ENCODE measurements around the gene ELF2. TPM values are rescaled to one million over a fixed set of nuclear protein-coding genes. Genes with fewer than 3 reads are reported as not detected.
"Not testable (repeated sequence)": the region's sequence is repeated elsewhere in the genome, so short reads cannot be mapped to it uniquely, and the experiment has no call there.

Gene ELF2
- total RNA-seq, 1 donor from 2014 or later: 35.6 TPM

DNA sequence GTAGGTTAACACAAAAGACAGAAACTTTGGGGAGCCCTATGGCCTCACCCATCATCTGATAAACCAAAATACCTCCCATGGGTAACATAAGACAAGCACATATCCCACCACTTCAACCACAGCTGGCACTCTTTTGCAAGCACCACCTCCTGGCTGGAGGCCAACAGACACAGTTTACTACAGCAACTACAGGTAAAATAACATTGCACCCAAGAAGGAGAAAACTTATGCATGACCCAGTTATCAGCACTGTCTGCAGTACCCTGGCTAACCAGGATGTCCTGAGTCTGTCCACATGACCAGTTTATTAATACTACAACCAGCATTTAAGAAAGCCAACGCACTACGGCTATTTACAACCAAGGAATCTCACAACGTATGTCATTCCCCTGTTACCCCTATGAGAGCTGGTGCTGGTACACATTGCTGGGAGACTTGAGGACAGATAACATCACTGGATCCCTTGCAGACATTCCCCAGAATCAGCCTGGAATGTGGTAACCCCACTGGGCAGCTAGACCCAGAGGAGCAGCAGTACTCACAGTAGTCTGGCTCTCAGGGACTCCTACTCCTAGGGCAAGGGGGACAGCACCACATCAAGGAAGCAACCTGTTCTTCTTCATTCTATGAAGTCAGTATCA lies 32.0 kb downstream of the ELF2 start:
- peak; percentile 30 for DNase-seq (ENCODE audit: low read depth)

DNA sequence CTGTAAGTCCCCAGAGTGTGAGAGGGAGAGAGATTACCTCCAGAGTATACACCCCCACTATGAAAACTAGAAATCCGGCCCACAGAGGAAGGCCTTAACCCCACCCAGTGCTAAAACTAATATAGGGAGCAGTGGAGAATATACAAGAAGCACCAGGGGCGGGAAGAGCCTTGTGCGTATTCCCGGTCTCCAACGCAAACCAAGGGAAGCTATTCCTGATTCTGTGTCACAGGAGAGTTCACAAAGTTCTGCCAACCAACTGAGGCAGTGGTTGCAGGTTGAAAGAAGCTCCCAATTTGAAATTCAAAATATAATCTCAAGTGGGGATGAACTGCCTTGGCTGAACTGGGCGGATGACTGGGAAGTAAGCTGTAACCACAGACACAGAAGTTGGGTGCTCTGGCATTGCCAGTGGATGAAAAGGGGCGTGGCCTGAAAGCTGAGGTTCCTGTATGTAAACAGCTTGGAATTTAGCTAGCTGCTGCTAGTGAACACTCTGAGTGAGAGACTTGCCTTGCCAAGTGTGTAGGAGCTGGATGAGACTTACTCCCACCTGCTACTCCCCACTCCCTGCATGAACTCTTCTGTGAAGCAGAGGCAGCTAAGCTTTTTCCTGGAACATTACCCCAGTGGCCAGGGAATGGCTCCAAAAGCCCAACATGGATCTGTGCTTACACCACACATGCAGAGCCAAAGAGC lies 32.7 kb downstream of the ELF2 start:
- DNase-seq (ENCODE audit: low read depth): peak; percentile 55

DNA sequence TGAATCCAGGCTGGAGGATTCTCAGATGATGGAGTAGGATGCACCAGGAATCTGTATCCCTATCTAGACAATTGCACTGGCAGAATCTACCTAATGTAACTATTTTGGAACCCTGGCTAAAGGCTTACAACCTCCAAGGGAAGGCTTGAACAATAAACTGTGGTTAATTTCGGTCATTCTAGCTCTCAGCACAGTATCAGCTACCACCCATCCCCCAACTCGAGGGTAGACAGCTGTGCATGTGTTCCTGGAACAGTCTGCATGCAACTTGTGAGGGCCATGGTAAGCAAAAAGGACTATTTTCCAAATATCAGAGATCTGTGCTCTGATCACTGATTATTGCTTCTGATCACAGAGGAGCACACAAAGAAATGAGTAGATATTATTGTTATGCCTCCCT lies 34.0 kb downstream of the ELF2 start:
- peak; percentile 76 for DNase-seq (ENCODE audit: low read depth)

DNA sequence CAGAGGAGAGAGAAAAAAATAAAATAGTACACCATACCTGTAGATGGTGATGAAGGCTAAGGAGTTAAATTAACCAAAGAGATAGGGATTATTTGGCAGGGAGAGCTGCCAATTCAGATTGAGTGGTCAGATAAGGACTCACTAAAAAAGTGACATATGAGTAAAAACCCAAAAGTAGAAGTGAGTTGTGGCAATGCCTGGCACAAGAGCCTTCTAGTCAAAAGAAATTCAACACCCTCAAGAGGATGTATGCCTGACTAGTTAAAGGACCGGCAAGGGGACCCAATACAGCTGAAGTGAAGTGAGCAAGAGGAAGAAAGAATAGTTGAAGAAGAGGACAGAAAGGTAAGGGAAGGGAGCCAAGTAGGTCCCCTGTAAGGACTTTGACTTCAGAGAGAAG lies 34.9 kb downstream of the ELF2 start:
- no peak for DNase-seq (ENCODE audit: low read depth)

DNA sequence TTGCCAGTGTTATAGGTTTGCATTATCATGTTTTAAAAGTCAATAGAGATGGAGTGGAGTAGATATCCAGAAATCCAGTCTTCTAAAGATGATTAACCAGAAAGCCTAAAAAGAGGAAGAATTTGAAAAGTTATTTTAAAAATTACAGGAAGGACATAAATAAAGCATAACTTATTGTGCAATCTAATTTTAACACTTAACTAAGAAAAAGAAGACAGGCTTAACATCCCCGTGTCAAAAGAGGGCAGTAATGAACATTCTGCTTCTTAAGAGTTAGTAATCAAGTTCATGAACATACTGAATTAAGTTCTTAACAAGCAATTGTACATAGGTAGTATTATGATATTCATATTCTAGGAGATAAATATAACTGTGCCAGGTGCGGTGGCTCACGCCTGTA lies 39.3 kb downstream of the ELF2 start:
- DNase-seq (ENCODE audit: low read depth): no peak

DNA sequence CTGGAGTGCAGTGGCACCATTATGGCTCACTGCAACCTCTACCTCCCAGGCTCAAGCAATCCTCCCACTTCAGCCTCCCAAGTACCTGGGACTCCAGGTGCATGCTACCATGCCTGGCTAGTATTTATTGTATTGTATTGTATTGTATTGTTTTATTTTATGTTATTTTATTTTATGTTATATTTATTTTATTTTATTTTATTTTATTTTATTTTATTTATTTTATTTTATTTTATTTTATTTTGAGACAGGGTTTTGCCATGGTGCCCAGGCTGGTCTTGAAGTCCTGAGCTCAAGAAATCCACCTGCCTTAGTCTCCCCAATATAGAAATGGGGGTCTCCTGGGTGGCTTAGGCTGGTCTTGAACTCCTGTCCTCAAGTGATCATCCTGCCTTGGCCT lies 42.6 kb downstream of the ELF2 start:
- DNase-seq (ENCODE audit: low read depth): no peak

DNA sequence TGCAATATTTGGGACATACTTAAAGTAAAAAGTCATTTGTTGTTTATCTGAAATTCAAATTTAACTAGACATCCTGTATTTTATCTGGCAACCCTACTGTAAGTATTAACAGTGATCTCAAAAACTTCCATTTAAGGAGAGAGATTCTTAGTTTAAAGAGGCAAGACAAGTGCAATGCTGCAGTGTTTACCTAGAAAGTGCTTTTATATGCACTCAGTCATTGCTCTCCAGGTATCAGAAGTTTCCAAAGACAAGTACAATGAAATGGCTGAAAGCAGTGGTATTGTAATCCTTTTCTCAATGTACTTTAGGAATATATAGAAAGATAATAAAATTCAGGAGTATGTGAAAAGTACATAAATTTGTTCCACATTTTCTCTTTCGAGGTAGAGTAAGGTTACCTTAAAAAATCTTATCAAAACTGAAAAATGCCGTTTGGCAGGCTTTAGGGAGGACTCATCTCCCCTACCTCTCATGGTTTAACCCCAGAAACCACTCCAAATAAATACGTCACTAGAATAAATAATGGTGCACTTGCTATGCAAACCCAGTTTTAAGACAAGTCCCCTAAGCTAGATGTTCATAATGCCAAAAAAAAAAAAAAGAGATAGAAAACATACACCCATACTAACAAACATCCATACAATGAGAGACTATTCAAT lies 45.7 kb downstream of the ELF2 start:
- DNase-seq (ENCODE audit: low read depth): no peak

DNA sequence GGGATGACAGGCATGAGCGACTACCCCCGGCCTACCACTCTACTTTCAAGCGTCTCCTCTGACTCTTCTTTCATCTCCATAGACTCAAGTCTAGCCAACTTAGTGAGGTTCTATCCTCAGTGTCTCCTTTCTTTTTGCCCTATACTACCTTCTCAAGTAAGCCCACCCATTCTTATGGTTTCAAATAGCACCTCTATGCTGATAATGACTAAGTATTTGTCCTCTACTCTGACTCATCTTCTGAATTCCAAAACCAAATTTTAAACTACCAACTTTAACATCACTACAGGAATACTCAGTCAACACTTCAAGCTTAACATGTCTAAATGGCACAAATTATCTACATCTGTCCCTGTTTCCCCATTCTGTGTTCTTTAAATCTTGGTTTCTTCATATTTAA lies 47.8 kb downstream of the ELF2 start:
- no peak for DNase-seq (ENCODE audit: low read depth)

DNA sequence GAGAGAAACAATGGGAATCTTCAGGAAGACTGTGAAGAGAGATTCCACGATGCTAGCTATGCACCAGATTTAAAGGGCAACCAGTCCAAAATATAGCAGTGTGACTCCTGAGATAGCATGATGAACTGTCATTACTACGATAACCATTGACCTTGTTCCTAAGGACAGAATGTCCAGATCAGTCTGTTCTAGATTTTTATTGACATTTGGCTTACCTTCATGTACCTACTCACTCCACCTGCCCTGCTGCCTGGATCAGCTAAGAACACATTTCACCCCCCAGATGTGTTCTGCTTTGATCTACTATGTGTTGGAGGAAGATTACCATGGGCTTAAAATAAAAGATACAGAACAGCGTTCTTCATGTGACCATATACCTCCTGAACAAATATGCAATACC lies 50.1 kb downstream of the ELF2 start:
- DNase-seq (ENCODE audit: low read depth): no peak

DNA sequence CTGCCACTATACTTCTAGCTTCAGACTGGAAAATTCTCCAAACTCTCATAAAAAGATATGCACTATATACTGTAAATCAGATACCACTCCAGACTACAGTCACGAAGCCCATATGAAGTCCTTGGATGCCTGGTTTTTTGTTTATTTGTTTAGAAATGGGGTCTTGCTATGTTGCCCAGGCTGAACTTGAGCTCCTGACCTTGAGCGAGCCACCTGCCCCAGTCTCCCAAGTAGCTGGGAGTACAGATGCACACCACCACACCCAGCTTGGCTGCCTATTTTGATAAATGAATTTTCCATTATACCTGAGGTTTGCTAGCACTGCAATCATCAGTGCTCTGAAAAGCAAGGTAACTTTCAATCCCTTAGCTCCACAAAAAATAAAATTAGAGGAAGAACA lies 53.1 kb downstream of the ELF2 start:
- no peak for DNase-seq (ENCODE audit: low read depth)

DNA sequence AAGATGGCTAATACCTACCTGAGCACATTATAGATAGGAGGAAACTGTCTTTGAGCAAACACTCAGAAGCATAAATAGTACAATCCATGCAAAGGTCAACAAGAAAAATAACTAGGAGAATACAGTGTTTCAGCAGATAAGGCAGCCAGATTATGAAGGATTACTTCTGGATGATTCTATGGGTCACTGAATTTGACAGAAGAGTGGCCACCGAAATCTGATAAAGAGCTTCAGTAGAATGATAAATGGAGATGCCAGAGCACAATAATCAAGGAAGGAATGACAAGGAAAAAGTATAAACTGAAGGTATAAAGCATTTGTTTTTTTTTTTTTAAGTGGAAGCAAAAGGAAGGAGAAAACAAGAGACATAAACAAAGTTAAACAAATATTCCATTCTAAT lies 58.7 kb downstream of the ELF2 start:
- no peak for DNase-seq (ENCODE audit: low read depth)

DNA sequence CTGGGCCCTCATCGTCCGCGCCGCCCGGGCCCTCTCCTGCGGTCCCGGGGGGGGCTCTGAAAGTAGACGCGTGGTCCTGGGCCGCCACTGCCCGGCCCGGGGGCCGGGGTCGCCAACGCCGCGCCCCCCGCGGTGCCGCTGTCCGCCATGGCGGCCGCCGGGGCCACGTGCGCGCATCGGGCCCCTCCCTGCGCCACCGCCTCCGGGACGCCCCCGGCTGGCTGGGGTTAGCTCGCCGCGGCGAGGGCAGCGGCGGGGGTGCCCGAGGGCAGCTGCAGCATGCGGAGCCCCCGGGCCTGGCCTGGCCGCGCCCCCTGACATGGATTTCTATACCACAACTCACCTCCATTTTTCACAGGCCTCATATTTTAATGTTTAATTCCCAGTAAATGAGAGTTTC lies 61.8 kb downstream of the ELF2 start:
- no peak for DNase-seq (ENCODE audit: low read depth)

DNA sequence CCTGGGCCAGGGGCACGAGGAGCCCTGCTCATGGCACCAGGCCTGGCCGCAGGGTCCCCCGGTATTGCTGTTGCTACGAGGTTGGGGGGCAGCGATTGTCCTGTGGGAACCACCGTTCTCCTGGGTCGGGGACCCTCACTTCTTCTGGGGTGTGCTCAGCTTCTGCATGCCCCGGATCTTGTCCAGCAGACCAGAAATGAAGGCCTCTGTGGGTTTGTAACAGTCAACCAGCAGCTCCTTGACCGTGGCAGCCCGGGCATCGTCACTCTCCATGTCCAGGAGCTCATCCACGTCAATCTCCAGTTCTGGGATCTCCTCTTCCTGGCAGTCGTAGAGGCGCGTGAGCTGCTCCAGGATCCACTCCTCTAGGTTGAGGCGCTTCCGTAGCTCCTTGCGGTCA lies 62.2 kb downstream of the ELF2 start:
- DNase-seq (ENCODE audit: low read depth): not testable (repeated sequence)

DNA sequence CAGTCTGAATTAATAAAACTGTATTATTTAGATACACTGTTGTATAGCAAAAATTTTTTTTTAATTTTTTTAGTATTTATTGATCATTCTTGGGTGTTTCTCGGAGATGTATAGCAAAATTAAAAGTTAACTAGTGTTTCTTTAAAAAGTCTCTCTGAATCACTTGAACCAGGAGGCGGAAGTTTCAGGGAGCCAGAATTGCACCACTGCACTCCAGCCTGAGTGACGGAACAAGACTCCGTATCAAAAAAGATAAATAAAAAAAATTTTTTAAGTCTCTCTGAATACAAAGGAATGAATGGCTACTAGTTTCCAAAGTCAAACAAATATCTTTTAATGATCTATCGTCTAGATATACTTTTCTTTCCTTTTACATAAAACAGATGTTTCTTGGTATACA lies 64.4 kb downstream of the ELF2 start:
- DNase-seq (ENCODE audit: low read depth): no peak

DNA sequence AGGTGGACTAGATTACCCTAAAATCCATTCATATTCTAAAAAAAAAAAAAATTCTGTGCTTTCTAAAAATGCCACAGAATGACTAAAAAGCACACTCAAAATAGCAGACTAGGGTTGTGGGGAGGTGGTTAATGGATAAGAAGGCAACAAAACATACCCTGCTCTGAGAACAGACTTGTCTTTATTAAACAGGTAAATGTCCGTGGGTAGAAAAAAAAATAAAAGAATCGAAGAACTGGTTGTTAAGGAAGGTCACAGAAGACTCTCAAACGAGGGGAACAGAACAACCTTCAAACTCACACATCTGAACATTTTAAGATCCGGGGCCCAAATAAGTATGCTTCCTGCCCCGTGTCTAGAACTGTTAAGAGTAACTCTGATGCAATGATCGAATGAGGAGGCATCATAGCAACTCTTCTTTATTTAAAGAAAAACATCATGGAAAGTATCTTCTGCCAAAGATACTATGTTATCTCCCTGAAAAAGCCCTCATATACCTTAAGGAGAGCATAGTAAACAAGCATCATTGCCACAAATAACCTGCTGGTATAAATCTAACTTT lies 68.4 kb downstream of the ELF2 start:
- no peak for DNase-seq (ENCODE audit: low read depth)

DNA sequence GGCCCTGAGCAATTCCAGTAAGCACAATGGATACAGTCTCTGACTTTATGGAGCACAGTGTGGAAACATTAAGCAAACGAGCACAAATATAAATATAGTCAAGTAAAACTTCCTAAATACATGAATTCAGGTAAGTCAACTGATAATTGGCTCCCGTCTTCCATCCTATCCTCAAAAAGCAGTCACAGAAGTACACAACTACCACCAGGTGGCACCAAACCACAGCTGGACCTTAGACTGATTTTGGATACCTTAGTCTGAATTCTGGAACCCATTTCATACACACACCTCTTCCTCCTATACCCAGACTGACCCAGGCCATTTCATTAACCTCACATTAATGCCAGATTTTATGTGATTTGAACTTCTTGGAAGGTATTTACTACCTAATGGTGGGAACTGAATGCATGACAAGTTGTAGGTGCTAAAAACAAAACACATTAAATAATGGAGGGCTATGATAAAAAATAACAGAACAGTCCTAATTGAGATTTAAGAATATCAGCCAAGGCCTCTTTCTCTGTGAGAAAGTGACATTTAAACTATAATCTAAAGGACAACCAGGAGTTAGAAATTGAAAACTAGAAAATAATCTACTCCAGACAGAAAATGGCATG lies 77.5 kb downstream of the ELF2 start:
- peak; percentile 89 for DNase-seq (ENCODE audit: low read depth)

DNA sequence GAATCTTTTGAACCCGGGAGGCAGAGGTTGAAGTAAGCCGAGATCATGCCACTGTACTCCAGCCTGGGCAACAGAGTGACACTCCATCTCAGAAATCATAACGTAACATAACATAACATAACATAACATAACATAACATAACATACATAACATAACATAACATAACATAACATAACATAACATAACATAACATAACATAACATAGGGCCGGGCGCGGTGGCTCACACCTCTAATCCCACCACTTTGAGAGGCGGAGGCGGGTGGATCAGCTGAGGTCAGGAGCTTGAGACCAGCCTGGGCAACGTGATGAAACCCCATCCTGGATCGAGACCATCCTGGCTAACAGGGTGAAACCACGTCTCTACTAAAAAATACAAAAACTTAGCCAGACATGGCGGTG lies 84.7 kb downstream of the ELF2 start:
- no peak for DNase-seq (ENCODE audit: low read depth)

DNA sequence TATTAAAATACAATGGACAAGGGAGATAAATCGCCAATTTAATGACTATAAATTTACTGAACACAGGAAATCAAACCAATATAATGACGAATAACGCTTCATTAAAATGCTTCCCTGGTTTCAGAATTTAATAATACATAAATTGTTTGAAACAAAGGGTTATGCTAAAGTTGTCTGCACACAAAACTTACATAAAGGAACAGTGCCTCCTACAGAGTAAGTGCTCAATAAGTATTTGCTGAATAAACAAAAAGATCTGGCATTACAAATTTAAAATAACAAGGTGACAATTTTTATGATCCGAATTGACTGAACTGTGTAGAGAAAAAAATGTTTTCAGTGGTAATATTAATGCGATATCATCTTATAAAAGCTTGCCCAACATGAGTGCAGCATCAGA lies 91.9 kb downstream of the ELF2 start:
- DNase-seq (ENCODE audit: low read depth): no peak

DNA sequence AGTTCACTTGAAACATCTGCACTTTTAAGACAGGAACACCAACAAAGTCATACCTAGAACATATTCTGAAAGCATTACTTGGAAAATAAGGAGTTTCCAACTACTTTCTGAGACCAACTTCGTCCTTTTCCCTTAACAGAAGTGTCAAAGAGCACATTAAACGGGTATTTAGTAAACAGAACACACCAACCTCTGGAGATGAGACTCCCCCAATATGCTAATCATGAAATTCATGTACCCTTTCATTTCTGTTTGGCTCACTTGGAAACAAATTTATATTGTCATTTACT lies 92.3 kb downstream of the ELF2 start:
- no peak for DNase-seq (ENCODE audit: low read depth)

DNA sequence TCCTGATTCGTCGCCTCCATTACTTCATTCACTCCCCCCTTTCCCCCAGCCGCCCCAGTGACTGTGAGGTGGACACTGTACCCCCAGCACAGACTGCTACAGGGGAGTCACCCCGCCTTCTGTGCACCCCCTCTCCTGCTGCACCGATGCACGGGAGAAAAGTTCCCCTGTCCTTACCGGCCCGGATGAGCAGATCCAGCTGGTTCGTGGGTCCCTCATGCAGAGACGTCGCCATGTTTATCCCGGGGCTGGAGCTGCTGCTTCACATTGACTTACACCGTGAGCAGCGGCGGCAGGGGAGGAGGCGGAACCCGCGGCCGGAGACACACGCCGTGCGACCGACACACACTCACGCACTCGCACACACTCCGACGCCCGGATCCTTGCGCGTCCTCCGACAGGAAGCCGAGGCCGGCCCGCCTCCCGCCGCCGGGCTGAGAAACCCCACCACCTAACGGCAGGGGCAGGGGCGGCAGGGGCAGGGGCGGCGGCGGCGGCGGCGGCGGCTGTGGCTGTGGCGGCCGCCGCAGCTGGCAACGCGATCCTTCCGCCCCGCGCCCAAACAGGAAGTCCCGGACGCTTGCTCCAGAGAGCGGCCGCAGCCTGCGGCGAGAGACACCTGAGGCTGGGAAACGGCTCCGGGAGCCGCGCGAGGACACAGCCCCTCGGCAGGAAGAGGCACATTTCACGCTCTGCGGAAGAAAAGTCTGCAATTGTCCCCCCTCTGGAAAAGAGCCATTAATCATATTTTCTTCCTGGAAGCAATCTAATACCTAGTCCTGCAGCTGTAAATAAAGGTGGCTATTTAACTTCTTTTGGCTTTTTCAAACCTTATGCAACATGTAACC lies 92.8 kb downstream of the ELF2 start:
- DNase-seq (ENCODE audit: low read depth): peak; percentile 94

DNA sequence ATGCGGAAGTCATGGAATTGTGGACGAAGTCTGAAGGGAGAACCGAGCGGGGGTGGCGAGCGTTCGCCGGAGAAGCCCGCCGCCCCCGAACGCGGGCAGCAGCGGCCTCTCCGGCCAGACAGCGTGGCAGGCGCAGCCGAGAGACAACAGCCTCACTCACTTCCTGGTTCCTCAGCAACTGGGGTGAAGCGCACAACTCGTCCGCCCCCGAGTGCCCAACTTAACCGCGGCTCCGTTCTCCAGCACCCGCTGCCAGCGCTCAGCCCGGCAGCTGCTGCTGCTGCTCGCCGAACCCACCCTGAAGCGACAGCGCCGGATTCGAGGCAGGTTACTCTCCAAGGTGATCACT lies 93.4 kb downstream of the ELF2 start:
- peak; percentile 78 for DNase-seq (ENCODE audit: low read depth)

All from myocyte (in vitro differentiated cells).